Measurements from ENCODE around the gene PRKN.
"Not testable (repeated sequence)": the region's sequence is repeated elsewhere in the genome, so short reads cannot be mapped to it uniquely, and the experiment has no call there.

PRKN gene

GRCh38 chr6:161828355-161828754 lies 899.2 kb downstream of the PRKN start:
- no peak overlapping the region for H3K9ac ChIP-seq (ENCODE audit: low read length)
- no peaks in the 10 kb centered on the region for H3K4me1 ChIP-seq (ENCODE audit: control insufficient read depth, insufficient read depth, low read length)
- H3K4me3 ChIP-seq (ENCODE audit: low read length) = no peak overlapping the region
- no peaks in the 10 kb centered on the region for H3K27me3 ChIP-seq (ENCODE audit: control insufficient read depth, insufficient read depth, low read length)
- no peak overlapping the region for H3K27ac ChIP-seq (ENCODE audit: low read depth, low read length)
- no peaks in the 10 kb centered on the region for H3K36me3 ChIP-seq (ENCODE audit: control insufficient read depth, insufficient read depth, low read length)

- no peaks in the 10 kb centered on the region for H3K4me1 ChIP-seq (ENCODE audit: control insufficient read depth, insufficient read depth, low read length)
- no peak overlapping the region for H3K4me3 ChIP-seq (ENCODE audit: low read length)
- H3K9ac ChIP-seq (ENCODE audit: low read length) = no peak overlapping the region
- H3K27me3 ChIP-seq (ENCODE audit: control insufficient read depth, insufficient read depth, low read length) = no peaks in the 10 kb centered on the region
- H3K36me3 ChIP-seq (ENCODE audit: control insufficient read depth, insufficient read depth, low read length) = no peaks in the 10 kb centered on the region
- H3K27ac ChIP-seq (ENCODE audit: low read depth, low read length) = no peak overlapping the region
Observed at GRCh38 chr6:161826512-161826911, 901.1 kb downstream of the PRKN start.

DNA sequence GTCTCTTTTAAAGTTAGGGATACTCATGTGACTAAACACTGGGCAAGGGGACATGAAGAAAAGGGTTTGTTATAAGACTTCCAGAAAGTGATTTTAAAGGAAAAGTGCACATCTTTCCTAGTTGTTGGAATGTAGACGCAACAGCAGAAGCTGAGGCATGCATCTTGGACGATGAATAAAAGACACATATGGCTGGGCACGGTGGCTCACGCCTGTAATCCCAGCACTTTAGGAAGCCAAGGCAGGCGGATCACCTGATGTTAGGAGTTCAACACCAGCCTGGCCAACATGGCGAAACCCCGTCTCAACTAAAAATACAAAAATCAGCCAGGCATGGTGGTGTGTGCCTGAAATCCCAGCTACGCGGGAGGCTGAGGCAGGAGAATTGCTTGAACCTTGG lies 905.4 kb downstream of the PRKN start:
- H3K4me1 ChIP-seq (ENCODE audit: control insufficient read depth, insufficient read depth, low read length); H3K27me3 ChIP-seq (ENCODE audit: control insufficient read depth, insufficient read depth, low read length); H3K27ac ChIP-seq (ENCODE audit: low read depth, low read length); H3K4me3 ChIP-seq (ENCODE audit: low read length); H3K9ac ChIP-seq (ENCODE audit: low read length); H3K36me3 ChIP-seq (ENCODE audit: control insufficient read depth, insufficient read depth, low read length): not testable (repeated sequence)

DNA sequence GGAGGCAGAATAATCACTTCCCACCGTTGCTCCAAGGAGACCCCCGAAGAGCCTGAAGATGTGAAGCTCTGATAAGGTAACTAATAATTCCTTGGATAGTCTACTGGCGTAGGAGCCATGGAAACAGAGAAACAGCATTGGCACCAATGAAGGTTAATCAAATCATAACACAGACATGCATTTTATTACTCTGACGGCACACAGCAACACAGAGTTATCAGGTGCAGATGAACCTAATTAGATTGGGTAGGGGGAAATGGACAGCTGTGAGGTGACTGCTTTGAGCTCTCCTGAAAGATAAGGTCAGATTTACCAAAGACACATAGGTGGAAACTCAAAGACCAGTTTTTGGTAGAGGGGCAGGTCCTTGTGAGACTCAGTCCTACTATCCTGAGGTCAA lies 909.7 kb downstream of the PRKN start:
- H3K9ac ChIP-seq (ENCODE audit: low read length) = no peak overlapping the region
- no peaks in the 10 kb centered on the region for H3K27me3 ChIP-seq (ENCODE audit: control insufficient read depth, insufficient read depth, low read length)
- H3K27ac ChIP-seq (ENCODE audit: low read depth, low read length) = no peak overlapping the region
- H3K36me3 ChIP-seq (ENCODE audit: control insufficient read depth, insufficient read depth, low read length) = no peaks in the 10 kb centered on the region
- no peaks in the 10 kb centered on the region for H3K4me1 ChIP-seq (ENCODE audit: control insufficient read depth, insufficient read depth, low read length)
- no peak overlapping the region for H3K4me3 ChIP-seq (ENCODE audit: low read length)

DNA sequence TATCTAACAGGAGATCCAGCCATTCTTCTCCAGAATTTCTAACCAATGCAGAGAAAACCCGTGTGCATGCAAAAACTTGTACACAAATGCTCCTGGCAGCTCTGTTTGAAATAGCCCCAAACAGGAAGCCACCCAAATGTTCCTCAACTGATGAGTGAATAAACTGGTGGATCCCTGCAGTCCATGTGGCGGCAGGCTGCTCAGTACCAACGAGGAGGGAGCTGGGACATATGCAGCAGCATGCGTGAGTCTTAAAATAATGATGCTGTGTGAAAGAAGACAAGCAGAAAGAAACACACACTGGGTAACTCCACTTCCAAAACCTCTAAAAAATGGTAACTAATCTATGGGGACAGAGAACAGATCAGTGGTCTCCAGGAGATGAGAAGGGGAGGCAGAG lies 911.6 kb downstream of the PRKN start:
- H3K4me3 ChIP-seq (ENCODE audit: low read length) = no peak overlapping the region
- no peaks in the 10 kb centered on the region for H3K27me3 ChIP-seq (ENCODE audit: control insufficient read depth, insufficient read depth, low read length)
- H3K9ac ChIP-seq (ENCODE audit: low read length) = no peak overlapping the region
- no peaks in the 10 kb centered on the region for H3K36me3 ChIP-seq (ENCODE audit: control insufficient read depth, insufficient read depth, low read length)
- H3K4me1 ChIP-seq (ENCODE audit: control insufficient read depth, insufficient read depth, low read length) = no peaks in the 10 kb centered on the region
- no peak overlapping the region for H3K27ac ChIP-seq (ENCODE audit: low read depth, low read length)

DNA sequence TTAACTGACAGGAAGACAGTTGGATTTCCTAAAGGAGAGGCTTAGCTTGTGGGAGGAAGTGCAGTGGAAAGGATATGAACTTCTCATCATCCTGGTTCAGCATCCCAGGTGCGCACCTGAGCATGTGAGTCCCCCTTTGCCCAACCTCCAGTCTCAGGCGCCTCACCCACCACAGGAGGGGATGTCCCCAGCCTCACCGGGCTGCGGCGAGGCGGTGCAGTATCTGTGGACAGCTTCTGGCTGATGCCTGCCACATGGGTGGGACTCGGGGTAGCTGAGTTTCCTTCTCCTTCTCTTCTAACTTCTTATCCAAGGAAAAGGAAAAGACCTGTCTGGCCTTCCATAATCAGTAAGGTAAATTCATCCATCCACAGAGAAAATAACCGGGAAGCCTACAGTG lies 914.4 kb downstream of the PRKN start:
- H3K4me1 ChIP-seq (ENCODE audit: control insufficient read depth, insufficient read depth, low read length) = no peaks in the 10 kb centered on the region
- H3K36me3 ChIP-seq (ENCODE audit: control insufficient read depth, insufficient read depth, low read length) = no peaks in the 10 kb centered on the region
- H3K27me3 ChIP-seq (ENCODE audit: control insufficient read depth, insufficient read depth, low read length) = no peaks in the 10 kb centered on the region
- no peak overlapping the region for H3K9ac ChIP-seq (ENCODE audit: low read length)
- no peak overlapping the region for H3K27ac ChIP-seq (ENCODE audit: low read depth, low read length)
- H3K4me3 ChIP-seq (ENCODE audit: low read length) = no peak overlapping the region

GRCh38 chr6:161809971-161810370 lies 917.6 kb downstream of the PRKN start:
- no peaks in the 10 kb centered on the region for H3K4me1 ChIP-seq (ENCODE audit: control insufficient read depth, insufficient read depth, low read length)
- H3K36me3 ChIP-seq (ENCODE audit: control insufficient read depth, insufficient read depth, low read length) = no peaks in the 10 kb centered on the region
- no peak overlapping the region for H3K4me3 ChIP-seq (ENCODE audit: low read length)
- no peak overlapping the region for H3K27ac ChIP-seq (ENCODE audit: low read depth, low read length)
- no peaks in the 10 kb centered on the region for H3K27me3 ChIP-seq (ENCODE audit: control insufficient read depth, insufficient read depth, low read length)
- no peak overlapping the region for H3K9ac ChIP-seq (ENCODE audit: low read length)

DNA sequence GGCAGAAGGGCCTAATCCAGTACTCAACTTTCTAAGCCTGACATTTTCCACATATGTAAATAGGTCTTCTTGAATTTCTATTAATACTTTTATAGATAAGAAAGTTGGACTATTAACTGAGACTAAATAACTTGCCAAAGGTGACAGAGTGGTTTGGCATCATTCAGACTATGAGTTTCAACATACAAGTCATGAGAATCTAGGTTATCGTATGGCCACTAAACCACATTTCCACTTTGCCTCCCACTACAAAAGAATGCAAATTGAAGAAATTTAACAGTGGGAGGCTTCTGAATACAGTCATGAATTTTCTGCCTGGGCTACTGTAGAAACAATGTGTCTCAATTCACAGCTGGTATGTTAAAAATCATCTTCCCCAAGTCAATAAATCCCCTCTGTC lies 922.7 kb downstream of the PRKN start:
- no peaks in the 10 kb centered on the region for H3K4me1 ChIP-seq (ENCODE audit: control insufficient read depth, insufficient read depth, low read length)
- H3K4me3 ChIP-seq (ENCODE audit: low read length) = no peak overlapping the region
- H3K27ac ChIP-seq (ENCODE audit: low read depth, low read length) = no peak overlapping the region
- H3K36me3 ChIP-seq (ENCODE audit: control insufficient read depth, insufficient read depth, low read length) = no peaks in the 10 kb centered on the region
- no peak overlapping the region for H3K9ac ChIP-seq (ENCODE audit: low read length)
- H3K27me3 ChIP-seq (ENCODE audit: control insufficient read depth, insufficient read depth, low read length) = no peaks in the 10 kb centered on the region

- H3K4me3 ChIP-seq (ENCODE audit: low read length) = no peak overlapping the region
- no peak overlapping the region for H3K9ac ChIP-seq (ENCODE audit: low read length)
- no peaks in the 10 kb centered on the region for H3K27me3 ChIP-seq (ENCODE audit: control insufficient read depth, insufficient read depth, low read length)
- H3K27ac ChIP-seq (ENCODE audit: low read depth, low read length) = no peak overlapping the region
- H3K4me1 ChIP-seq (ENCODE audit: control insufficient read depth, insufficient read depth, low read length) = no peaks in the 10 kb centered on the region
- H3K36me3 ChIP-seq (ENCODE audit: control insufficient read depth, insufficient read depth, low read length) = no peaks in the 10 kb centered on the region
Observed at GRCh38 chr6:161803131-161803530, 924.4 kb downstream of the PRKN start.

DNA sequence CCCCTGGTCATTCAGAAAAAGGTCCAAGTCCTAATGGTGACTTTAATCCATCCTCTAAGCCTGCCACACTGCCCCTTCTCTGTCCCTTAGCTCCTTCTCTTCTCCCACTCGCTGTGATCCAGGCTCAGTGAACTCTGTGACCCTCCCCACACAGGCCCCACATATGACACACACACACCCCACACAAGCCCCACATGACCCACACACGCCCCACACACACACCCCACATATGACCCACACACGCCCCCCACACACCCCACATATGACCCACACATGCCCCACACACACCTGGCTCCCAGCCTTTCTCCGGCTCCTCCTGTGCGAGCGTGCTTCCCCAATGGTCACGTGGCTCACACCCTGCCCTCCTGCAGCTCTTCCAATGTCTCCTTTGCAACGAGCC lies 925.3 kb downstream of the PRKN start:
- Histone ChIP-seq H3K4me1 (ENCODE audit: control insufficient read depth, insufficient read depth, low read length) (no peaks in the 10 kb centered on the region), H3K9ac (ENCODE audit: low read length) (no peak overlapping the region)

DNA sequence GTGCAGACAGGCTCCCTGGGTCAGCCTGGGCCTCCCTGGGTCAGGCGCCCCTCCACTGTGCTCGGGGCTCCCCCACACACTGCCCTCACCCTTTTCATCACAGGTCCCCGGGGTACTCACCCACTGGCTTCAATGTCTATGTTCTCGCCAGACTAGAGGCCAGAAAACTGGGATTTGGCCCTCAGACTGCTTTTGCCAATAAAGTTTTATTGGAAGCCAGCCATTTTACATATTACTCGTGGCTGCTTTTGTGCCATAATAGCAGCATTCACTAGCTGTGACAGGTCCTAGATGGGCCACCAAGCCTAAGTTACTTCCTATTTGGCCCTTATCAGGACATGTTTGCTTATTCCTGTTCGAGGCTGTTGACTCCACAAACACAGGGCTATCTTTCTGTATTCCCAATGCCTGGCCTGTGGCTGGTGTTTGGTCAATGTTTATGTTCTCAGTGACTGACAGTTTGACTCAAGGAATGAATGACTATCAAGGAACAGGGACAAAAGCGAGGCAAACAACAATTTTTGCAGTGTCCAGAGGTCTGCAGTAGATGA lies 928.6 kb downstream of the PRKN start:
- H3K36me3 ChIP-seq (ENCODE audit: control insufficient read depth, insufficient read depth, low read length) = no peaks in the 10 kb centered on the region
- H3K27ac ChIP-seq (ENCODE audit: low read depth, low read length) = no peak overlapping the region
- no peaks in the 10 kb centered on the region for H3K4me1 ChIP-seq (ENCODE audit: control insufficient read depth, insufficient read depth, low read length)
- H3K4me3 ChIP-seq (ENCODE audit: low read length) = no peak overlapping the region
- H3K27me3 ChIP-seq (ENCODE audit: control insufficient read depth, insufficient read depth, low read length) = no peaks in the 10 kb centered on the region
- no peak overlapping the region for H3K9ac ChIP-seq (ENCODE audit: low read length)

More for the DNA sequence above, 925.3 kb downstream of the PRKN start:
- no peak overlapping the region for H3K27ac ChIP-seq (ENCODE audit: low read depth, low read length)
- no peaks in the 10 kb centered on the region for H3K36me3 ChIP-seq (ENCODE audit: control insufficient read depth, insufficient read depth, low read length)
- no peaks in the 10 kb centered on the region for H3K27me3 ChIP-seq (ENCODE audit: control insufficient read depth, insufficient read depth, low read length)
- no peak overlapping the region for H3K4me3 ChIP-seq (ENCODE audit: low read length)

- no peak overlapping the region for H3K4me3 ChIP-seq (ENCODE audit: low read length)
- no peak overlapping the region for H3K9ac ChIP-seq (ENCODE audit: low read length)
- H3K27me3 ChIP-seq (ENCODE audit: control insufficient read depth, insufficient read depth, low read length) = no peaks in the 10 kb centered on the region
- no peaks in the 10 kb centered on the region for H3K36me3 ChIP-seq (ENCODE audit: control insufficient read depth, insufficient read depth, low read length)
- H3K4me1 ChIP-seq (ENCODE audit: control insufficient read depth, insufficient read depth, low read length) = no peaks in the 10 kb centered on the region
- H3K27ac ChIP-seq (ENCODE audit: low read depth, low read length) = no peak overlapping the region
Observed at GRCh38 chr6:161796681-161797080, 930.9 kb downstream of the PRKN start.

GRCh38 chr6:161792851-161793493 lies 934.6 kb downstream of the PRKN start:
- no peak overlapping the region for H3K4me3 ChIP-seq (ENCODE audit: low read length)
- no peaks in the 10 kb centered on the region for H3K27me3 ChIP-seq (ENCODE audit: control insufficient read depth, insufficient read depth, low read length)
- no peaks in the 10 kb centered on the region for H3K36me3 ChIP-seq (ENCODE audit: control insufficient read depth, insufficient read depth, low read length)
- no peak overlapping the region for H3K27ac ChIP-seq (ENCODE audit: low read depth, low read length)
- no peak overlapping the region for H3K9ac ChIP-seq (ENCODE audit: low read length)
- no peaks in the 10 kb centered on the region for H3K4me1 ChIP-seq (ENCODE audit: control insufficient read depth, insufficient read depth, low read length)
